SU-DHL-6 (cell line): ENCODE data around the gene CRY2.

Experiments used
- H2AFZ ChIP-seq: fragments of 200-600 bp; sonication (generic); 2 replicates; pipeline ENCODE4 v1.6.1; 2014; ENCODE audit warnings: low read depth, mild to moderate bottlenecking, moderate library complexity, mixed read lengths, antibody characterized with exemption, low read length; ENCODE audit not compliant: severe bottlenecking
- H3F3A ChIP-seq: fragments of 200-600 bp; shearing (Covaris generic); 2 replicates; pipeline ENCODE4 v1.6.0; 2016; ENCODE audit warnings: antibody characterized with exemption, mild to moderate bottlenecking; ENCODE audit not compliant: insufficient read depth
- H3K27ac ChIP-seq: fragments of 200-600 bp; sonication (generic); 2 replicates; pipeline ENCODE4 v1.5.1; 2016; ENCODE audit warnings: low read depth, mild to moderate bottlenecking, low read length, moderate library complexity, mixed read lengths
- H3K27me3 ChIP-seq: fragments of 200-600 bp; sonication (generic), shearing (Covaris generic); 2 replicates; pipeline ENCODE4 v1.6.0; 2014; ENCODE audit warnings: mild to moderate bottlenecking, low read length
- H3K36me3 ChIP-seq: fragments of 200-600 bp; sonication (generic); 2 replicates; pipeline ENCODE4 v1.6.1; 2014; ENCODE audit warnings: mild to moderate bottlenecking, low read length, mixed read lengths
- H3K4me2 ChIP-seq: fragments of 300-600, 200-600 bp; shearing (Covaris generic), sonication (generic); 2 replicates; pipeline ENCODE4 v1.6.0; 2014; ENCODE audit warnings: low read length, low read depth, mild to moderate bottlenecking; ENCODE audit not compliant: poor library complexity, severe bottlenecking
- H3K4me3 ChIP-seq: fragments of 200-600 bp; sonication (generic); 2 replicates; pipeline ENCODE4 v1.5.1; 2014; ENCODE audit warnings: antibody characterized with exemption, low read length, mild to moderate bottlenecking, mixed read lengths; ENCODE audit not compliant: insufficient read depth, poor library complexity, severe bottlenecking
- H3K79me2 ChIP-seq: fragments of 200-600 bp; sonication (generic); 2 replicates; pipeline ENCODE4 v1.6.1; 2014; ENCODE audit warnings: mild to moderate bottlenecking, low read length, moderate library complexity; ENCODE audit not compliant: insufficient read depth
- H3K9ac ChIP-seq: fragments of 200-600 bp; sonication (generic); 2 replicates; pipeline ENCODE4 v1.7.0; 2014; ENCODE audit warnings: mild to moderate bottlenecking, low read length
- H3K9me2 ChIP-seq: fragments of 200-600 bp; sonication (generic); replicated peaks from 2 replicates; pipeline ENCODE4 v1.6.1; 2014; ENCODE audit warnings: low read length; ENCODE audit not compliant: insufficient read depth
- H3K9me3 ChIP-seq: fragments of 200-600 bp; sonication (generic); 2 replicates; pipeline ENCODE4 v1.6.1; 2014; ENCODE audit warnings: low read length, mixed read lengths; ENCODE audit not compliant: insufficient read depth
- H4K20me1 ChIP-seq: fragments of 200-600 bp; sonication (generic); 2 replicates; pipeline ENCODE4 v1.6.1; 2014; ENCODE audit warnings: low read depth, mild to moderate bottlenecking, antibody characterized with exemption, low read length, moderate library complexity, mixed read lengths
- EZH2phosphoT487 ChIP-seq: fragments of 200-600 bp; sonication (generic), shearing (Covaris generic); conservative IDR thresholded peaks from 2 replicates; pipeline ENCODE4 v1.6.1; 2018; ENCODE audit warnings: mild to moderate bottlenecking, antibody characterized with exemption, low read length, moderate library complexity, mixed read lengths
- TF ChIP-seq, protein P1 (sequence below): fragments of 200-600 bp; sonication (generic); IDR thresholded peaks from one replicate; pipeline ENCODE4 v1.5.1; 2017; ENCODE audit warnings: antibody characterized with exemption, mild to moderate bottlenecking, low read length, moderate library complexity; ENCODE audit not compliant: insufficient read depth, poor library complexity, severe bottlenecking

CRY2 gene

DNA sequence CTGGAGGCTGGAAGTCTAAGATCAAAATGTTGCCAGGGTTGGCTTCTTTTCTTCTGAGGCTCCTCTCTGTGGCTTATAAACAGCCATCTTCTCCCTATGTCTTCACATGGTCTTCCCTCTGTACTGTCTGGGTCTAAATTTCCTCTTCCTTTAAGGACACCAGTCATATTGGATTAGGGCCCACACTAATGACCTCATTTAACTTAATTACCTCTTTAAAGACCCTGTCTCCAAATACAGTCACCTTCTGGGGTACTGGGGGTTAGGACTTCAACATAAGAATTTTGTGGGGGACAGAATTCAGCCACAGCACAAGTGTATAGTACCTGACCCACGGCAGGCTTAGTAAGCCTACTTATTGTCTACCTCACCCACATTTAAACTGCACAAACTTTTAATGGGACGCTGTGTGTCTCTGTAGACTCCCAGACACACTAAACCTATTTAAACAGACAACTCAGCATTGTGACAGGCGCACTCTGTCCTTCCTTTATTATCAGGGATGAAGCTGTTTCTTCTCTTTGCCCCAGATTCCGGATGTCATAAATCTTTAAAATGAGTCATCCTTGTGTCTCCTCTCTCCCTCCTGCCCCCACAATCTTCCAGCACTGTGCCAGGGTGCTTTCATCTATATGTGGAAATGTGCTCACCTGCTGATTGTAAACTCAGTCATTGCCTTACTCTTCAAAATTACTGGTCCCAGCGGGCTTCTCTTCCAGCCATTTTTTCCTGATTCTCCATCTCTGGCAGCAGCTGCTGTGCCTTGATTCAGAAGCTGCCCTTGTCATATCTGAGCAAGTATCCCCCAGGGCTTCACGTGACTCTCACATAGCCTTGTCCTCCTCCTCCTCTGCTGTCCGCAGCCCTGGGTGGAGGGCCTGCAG is 32.8 kb downstream of the CRY2 start:
- Histone ChIP-seq H3K9me2 (no peaks in the 10 kb centered on the region), H3K9me3 (no peaks in the 10 kb centered on the region), H3K79me2 (no peaks in the 10 kb centered on the region), H3K27me3 (no peaks in the 10 kb centered on the region), H2AFZ (no peak overlapping the region), H3F3A (no peaks in the 10 kb centered on the region), H4K20me1 (no peaks in the 10 kb centered on the region), H3K27ac (no peak overlapping the region), H3K36me3 (no peaks in the 10 kb centered on the region), H3K4me3 (no peak overlapping the region), H3K4me2 (no peak overlapping the region), H3K9ac (no peak overlapping the region)
- no peak for TF ChIP-seq EZH2phosphoT487
- TF ChIP-seq, protein P1, sequence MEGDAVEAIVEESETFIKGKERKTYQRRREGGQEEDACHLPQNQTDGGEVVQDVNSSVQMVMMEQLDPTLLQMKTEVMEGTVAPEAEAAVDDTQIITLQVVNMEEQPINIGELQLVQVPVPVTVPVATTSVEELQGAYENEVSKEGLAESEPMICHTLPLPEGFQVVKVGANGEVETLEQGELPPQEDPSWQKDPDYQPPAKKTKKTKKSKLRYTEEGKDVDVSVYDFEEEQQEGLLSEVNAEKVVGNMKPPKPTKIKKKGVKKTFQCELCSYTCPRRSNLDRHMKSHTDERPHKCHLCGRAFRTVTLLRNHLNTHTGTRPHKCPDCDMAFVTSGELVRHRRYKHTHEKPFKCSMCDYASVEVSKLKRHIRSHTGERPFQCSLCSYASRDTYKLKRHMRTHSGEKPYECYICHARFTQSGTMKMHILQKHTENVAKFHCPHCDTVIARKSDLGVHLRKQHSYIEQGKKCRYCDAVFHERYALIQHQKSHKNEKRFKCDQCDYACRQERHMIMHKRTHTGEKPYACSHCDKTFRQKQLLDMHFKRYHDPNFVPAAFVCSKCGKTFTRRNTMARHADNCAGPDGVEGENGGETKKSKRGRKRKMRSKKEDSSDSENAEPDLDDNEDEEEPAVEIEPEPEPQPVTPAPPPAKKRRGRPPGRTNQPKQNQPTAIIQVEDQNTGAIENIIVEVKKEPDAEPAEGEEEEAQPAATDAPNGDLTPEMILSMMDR = no peak

DNA sequence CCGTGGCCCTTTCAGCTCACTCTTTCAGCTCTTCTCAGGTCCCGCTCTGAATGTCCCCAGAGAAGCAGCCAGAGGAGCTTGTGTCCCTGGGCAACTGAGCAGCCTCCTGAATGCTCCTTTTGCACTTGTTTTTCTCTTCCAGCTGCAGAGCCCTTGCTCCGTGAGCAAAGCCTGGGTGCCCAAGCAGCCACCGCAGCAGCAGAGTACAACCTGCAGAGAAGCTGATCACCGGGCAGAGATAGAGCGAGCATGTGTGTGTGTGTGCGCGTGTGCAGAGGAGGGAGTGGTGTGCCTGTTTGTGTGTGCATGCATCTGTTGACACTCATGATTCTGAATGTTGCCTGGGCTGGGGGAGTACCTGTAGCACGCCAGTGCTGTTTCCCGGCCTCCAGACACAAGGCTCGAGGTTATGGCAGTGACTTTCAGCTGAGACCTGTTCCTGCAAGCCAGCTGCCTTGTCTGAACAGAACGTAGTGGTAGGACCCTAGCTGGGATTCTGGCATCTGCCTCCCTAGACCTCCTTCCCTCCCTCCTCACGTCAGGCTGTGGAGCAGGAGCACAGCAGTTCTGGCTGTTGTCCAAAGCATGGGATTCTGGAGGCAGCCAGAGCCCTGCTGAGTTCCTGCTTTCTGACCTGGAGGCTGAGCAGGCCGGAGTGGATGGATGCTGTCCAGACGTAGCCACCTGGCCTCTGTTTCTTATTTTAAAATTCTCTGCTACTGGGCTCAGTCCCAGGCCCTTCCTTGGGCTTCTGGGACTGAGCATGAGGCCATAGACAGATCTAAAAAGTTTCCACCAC is 33.7 kb downstream of the CRY2 start:
- Histone ChIP-seq H4K20me1 (no peaks in the 10 kb centered on the region), H3K27me3 (no peaks in the 10 kb centered on the region), H2AFZ (no peak overlapping the region), H3K4me3 (no peak overlapping the region), H3K4me2 (no peak overlapping the region), H3K9me2 (no peaks in the 10 kb centered on the region), H3K9me3 (no peaks in the 10 kb centered on the region), H3F3A (no peaks in the 10 kb centered on the region), H3K79me2 (no peaks in the 10 kb centered on the region), H3K9ac (no peak overlapping the region), H3K27ac (no peak overlapping the region), H3K36me3 (no peaks in the 10 kb centered on the region)
- no peak for TF ChIP-seq EZH2phosphoT487
- TF ChIP-seq, protein P1 = no peak

DNA sequence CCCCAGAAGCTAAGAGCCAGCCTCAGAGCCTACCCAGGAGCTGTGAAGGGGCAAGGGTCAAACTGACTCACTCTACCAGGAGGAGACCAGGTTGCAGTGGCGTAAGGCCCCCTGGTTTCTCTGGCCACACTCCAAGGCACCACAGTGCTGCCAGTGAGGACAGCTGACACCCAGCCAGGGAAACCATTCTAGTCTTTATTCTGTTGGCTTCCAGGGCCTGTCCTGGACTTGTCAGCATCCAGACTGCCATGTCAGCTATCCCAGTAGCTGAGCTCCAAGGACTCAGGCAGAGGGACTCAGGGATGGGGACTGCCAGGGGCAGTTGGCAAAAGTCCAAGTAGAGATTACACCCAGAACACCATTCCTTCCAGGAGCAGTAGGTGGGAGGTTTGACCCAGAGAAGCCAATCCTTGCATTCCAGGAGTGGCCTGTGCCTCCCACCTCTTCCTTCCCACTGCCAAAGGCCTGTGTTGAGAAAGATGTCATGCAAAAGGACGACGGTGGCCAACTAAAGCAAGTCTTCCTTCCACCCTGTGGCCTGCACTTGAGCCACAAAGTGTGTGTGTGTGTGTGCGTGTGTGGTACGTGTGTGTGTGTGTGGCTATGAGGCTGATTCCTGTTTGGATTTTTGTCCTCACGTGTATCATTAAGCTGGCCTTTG is 34.6 kb downstream of the CRY2 start:
- H3K27me3 ChIP-seq = no peaks in the 10 kb centered on the region
- H2AFZ ChIP-seq = no peak overlapping the region
- H3K4me3 ChIP-seq = no peak overlapping the region
- no peaks in the 10 kb centered on the region for H3K9me2 ChIP-seq
- no peak overlapping the region for H3K9ac ChIP-seq
- H3K9me3 ChIP-seq = no peaks in the 10 kb centered on the region
- H4K20me1 ChIP-seq = no peaks in the 10 kb centered on the region
- H3K27ac ChIP-seq = no peak overlapping the region
- TF ChIP-seq, protein P1 = no peak
- no peak for TF ChIP-seq EZH2phosphoT487
- H3K36me3 ChIP-seq = no peaks in the 10 kb centered on the region
- no peak overlapping the region for H3K4me2 ChIP-seq
- no peaks in the 10 kb centered on the region for H3F3A ChIP-seq
- no peaks in the 10 kb centered on the region for H3K79me2 ChIP-seq
